Neural progenitor cell (in vitro differentiated cells): ENCODE results near the gene ITGB5. TPM values are rescaled to one million over a fixed set of nuclear protein-coding genes. Genes with fewer than 3 reads are reported as not detected.

Experiments used
- DNase-seq: peaks from one replicate; pipeline ENCODE4 v3.0.0-alpha.2; 2016; ENCODE audit warnings: low spot score
- H2AFZ ChIP-seq: fragments of 200-600 bp; sonication (generic); replicated peaks from 2 replicates; pipeline ENCODE4 v1.6.1; 2016; ENCODE audit warnings: antibody characterized with exemption
- H3F3A ChIP-seq: fragments of 200-600 bp; sonication (generic); 2 replicates; pipeline ENCODE4 v1.6.1; 2016; ENCODE audit warnings: antibody characterized with exemption, low read depth
- H3K27ac ChIP-seq: fragments of 200-600 bp; sonication (generic); 2 replicates; pipeline ENCODE4 v1.5.1; 2016; ENCODE audit warnings: mild to moderate bottlenecking
- H3K27me3 ChIP-seq: fragments of 200-600 bp; sonication (generic); 2 replicates; pipeline ENCODE4 v1.6.1; 2016; ENCODE audit warnings: mild to moderate bottlenecking, moderate library complexity
- H3K36me3 ChIP-seq: fragments of 200-600 bp; sonication (generic); 2 replicates; pipeline ENCODE4 v1.5.1; 2016
- H3K4me1 ChIP-seq: fragments of 200-600 bp; sonication (generic); 2 replicates; pipeline ENCODE4 v1.6.1; 2016; ENCODE audit warnings: mixed run types
- H3K4me2 ChIP-seq: fragments of 200-600 bp; sonication (generic); 2 replicates; pipeline ENCODE4 v1.6.1; 2016
- H3K4me3 ChIP-seq: fragments of 200-600 bp; sonication (generic); 2 replicates; pipeline ENCODE4 v1.5.1; 2016
- H3K79me2 ChIP-seq: fragments of 200-600 bp; sonication (generic); 2 replicates; pipeline ENCODE4 v1.6.1; 2016; ENCODE audit warnings: low read depth
- H3K9ac ChIP-seq: fragments of 200-600 bp; sonication (generic); 2 replicates; pipeline ENCODE4 v1.6.1; 2016
- H3K9me3 ChIP-seq: fragments of 200-600 bp; sonication (generic); 2 replicates; pipeline ENCODE4 v1.5.1; 2016; ENCODE audit warnings: low read depth
- H4K20me1 ChIP-seq: fragments of 200-600 bp; sonication (generic); 2 replicates; pipeline ENCODE4 v1.6.1; 2016; ENCODE audit warnings: low read depth
- H3K27ac Mint-ChIP-seq: 3 replicates; pipeline ENCODE4 v1.8.0; 2021; ENCODE audit warnings: mixed read lengths
- H3K27me3 Mint-ChIP-seq: 2 replicates; pipeline ENCODE4 v1.8.0; 2022; ENCODE audit warnings: low read depth, mild to moderate bottlenecking, inconsistent platforms, moderate library complexity, mixed read lengths; ENCODE audit not compliant: insufficient read depth
- H3K36me3 Mint-ChIP-seq: 3 replicates; pipeline ENCODE4 v1.8.0; 2021; ENCODE audit warnings: mixed read lengths
- H3K4me1 Mint-ChIP-seq: 3 replicates; pipeline ENCODE4 v1.8.0; 2021; ENCODE audit warnings: mixed read lengths
- H3K4me3 Mint-ChIP-seq: 3 replicates; pipeline ENCODE4 v1.8.0; 2021; ENCODE audit warnings: mild to moderate bottlenecking, moderate library complexity, mixed read lengths
- H3K9me3 Mint-ChIP-seq: 3 replicates; pipeline ENCODE4 v1.8.0; 2020; ENCODE audit warnings: mixed read lengths
- EZH2 ChIP-seq: fragments of 200-600 bp; sonication (generic); IDR thresholded peaks from 2 replicates; pipeline ENCODE4 v1.6.1; 2017; ENCODE audit warnings: antibody characterized with exemption, mild to moderate bottlenecking, moderate library complexity
- EZH2phosphoT487 ChIP-seq: fragments of 200-600 bp; sonication (generic); IDR thresholded peaks from 2 replicates; pipeline ENCODE4 v1.6.1; 2017; ENCODE audit warnings: antibody characterized with exemption
- total RNA-seq: library from RNA; depleted of rRNA; stranded (reverse); fragments of >200 nt; gene quantifications from 2 replicates; pipeline ENCODE4 v1.2.3, GENCODE V29; 2015; ENCODE audit warnings: low replicate concordance
- TF ChIP-seq, protein P1 (sequence below): fragments of 200-600 bp; sonication (generic); IDR thresholded peaks from 2 replicates; pipeline ENCODE4 v1.5.1; 2017; ENCODE audit warnings: antibody characterized with exemption, mild to moderate bottlenecking

ITGB5 gene
- total RNA-seq, 1 donor from 2014 or later: 55.8 TPM

DNA sequence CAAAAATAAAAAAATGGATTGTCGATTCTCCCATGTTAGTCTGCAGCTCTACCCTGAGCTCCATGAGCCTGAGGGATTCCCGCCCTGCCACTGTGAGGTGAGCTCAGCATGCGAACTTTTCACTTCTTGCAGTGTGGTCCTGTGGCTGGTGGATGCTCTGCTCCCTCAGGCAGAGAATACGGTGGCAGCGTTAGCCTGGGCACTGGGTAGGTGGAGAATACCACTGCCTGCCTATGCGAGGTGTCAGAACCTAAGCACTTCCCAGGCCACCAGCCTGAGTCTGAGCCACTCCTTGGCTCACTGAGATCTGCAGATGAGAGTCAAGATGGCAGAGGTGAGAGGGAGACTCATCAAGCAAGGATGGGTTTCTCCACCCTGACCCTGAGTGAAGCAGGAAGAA, 70.1 kb downstream of the ITGB5 start:
- Mint-ChIP-seq H3K27ac (no peak overlapping the region), H3K4me3 (no peak overlapping the region), H3K27me3 (no peaks in the 10 kb centered on the region), H3K4me1 (peaks cover 30% of the 10 kb centered on the region), H3K9me3 (no peaks in the 10 kb centered on the region), H3K36me3 (peaks cover 22% of the 10 kb centered on the region)
- Histone ChIP-seq H3K9ac (no peak overlapping the region), H3K4me1 (peaks cover 9% of the 10 kb centered on the region), H3K79me2 (no peaks in the 10 kb centered on the region), H3K4me3 (no peak overlapping the region), H3F3A (peaks cover 3% of the 10 kb centered on the region), H3K27ac (no peak overlapping the region), H3K4me2 (no peak overlapping the region), H2AFZ (no peak overlapping the region), H3K9me3 (no peaks in the 10 kb centered on the region), H3K36me3 (no peaks in the 10 kb centered on the region), H3K27me3 (no peaks in the 10 kb centered on the region), H4K20me1 (no peaks in the 10 kb centered on the region)
- TF ChIP-seq EZH2: no peak
- no peak for TF ChIP-seq EZH2phosphoT487
- TF ChIP-seq, protein P1, sequence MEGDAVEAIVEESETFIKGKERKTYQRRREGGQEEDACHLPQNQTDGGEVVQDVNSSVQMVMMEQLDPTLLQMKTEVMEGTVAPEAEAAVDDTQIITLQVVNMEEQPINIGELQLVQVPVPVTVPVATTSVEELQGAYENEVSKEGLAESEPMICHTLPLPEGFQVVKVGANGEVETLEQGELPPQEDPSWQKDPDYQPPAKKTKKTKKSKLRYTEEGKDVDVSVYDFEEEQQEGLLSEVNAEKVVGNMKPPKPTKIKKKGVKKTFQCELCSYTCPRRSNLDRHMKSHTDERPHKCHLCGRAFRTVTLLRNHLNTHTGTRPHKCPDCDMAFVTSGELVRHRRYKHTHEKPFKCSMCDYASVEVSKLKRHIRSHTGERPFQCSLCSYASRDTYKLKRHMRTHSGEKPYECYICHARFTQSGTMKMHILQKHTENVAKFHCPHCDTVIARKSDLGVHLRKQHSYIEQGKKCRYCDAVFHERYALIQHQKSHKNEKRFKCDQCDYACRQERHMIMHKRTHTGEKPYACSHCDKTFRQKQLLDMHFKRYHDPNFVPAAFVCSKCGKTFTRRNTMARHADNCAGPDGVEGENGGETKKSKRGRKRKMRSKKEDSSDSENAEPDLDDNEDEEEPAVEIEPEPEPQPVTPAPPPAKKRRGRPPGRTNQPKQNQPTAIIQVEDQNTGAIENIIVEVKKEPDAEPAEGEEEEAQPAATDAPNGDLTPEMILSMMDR: no peak
- DNase-seq: no peak

DNA sequence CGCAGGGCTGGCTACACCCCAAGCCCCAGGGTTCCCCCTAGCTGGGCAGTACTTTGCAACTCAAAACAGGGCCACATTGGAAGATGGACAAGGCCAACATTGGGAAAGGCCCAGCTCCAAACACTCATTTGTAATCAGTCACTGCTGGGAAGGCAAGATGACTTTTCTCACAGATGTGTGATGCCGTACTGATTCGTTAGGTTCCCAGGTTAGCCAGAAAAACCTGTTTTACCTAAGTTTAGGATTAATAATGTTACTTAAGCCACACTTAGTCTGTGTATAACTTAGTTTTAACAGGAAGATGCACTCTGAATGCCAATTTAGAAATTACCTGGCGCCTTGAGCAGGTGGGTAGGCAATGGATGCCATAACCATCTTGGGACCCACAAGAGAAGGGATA, 71.0 kb downstream of the ITGB5 start:
- H3K36me3 Mint-ChIP-seq: peaks cover 16% of the 10 kb centered on the region

DNA sequence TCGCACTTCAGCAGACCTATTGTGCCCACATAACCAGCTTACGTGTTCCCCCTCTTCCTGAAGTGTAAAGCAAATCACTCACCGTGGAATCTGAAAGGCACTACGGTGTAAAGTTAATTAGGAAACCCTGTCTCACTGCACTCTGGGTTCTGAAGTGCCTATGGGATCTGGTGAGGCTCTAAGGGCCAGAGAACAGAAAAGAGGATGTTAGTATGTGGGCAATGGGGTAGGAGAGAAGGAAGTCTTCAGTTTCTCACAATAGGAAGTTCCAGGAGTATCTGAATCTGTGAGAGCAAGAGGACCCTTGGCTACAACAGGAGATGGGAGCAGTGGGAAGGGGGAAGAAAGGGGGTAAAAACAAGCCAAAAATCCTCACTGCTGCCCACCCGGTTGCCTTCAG, 71.4 kb downstream of the ITGB5 start:
- Histone ChIP-seq H3K27me3 (no peaks in the 10 kb centered on the region), H4K20me1 (no peaks in the 10 kb centered on the region), H3K4me1 (peaks cover 9% of the 10 kb centered on the region), H3K79me2 (no peaks in the 10 kb centered on the region), H3K4me2 (no peak overlapping the region), H3K4me3 (no peak overlapping the region), H3F3A (peaks cover 3% of the 10 kb centered on the region), H3K9ac (no peak overlapping the region), H3K36me3 (no peaks in the 10 kb centered on the region), H3K9me3 (no peaks in the 10 kb centered on the region), H2AFZ (no peak overlapping the region), H3K27ac (no peak overlapping the region)
- Mint-ChIP-seq H3K9me3 (no peaks in the 10 kb centered on the region), H3K36me3 (peaks cover 14% of the 10 kb centered on the region), H3K4me1 (peaks cover 30% of the 10 kb centered on the region), H3K27me3 (no peaks in the 10 kb centered on the region), H3K4me3 (no peak overlapping the region), H3K27ac (peak overlapping the region; percentile 81)
- TF ChIP-seq, protein P1: no peak
- TF ChIP-seq EZH2 (no peak), EZH2phosphoT487 (no peak)
- no peak for DNase-seq

More for the DNA sequence above, 71.0 kb downstream of the ITGB5 start:
- H3K4me1 ChIP-seq: peaks cover 9% of the 10 kb centered on the region
- Mint-ChIP-seq H3K4me3 (no peak overlapping the region), H3K27me3 (no peaks in the 10 kb centered on the region), H3K4me1 (peaks cover 30% of the 10 kb centered on the region), H3K9me3 (no peaks in the 10 kb centered on the region), H3K27ac (peak overlapping the region; percentile 6)
- H3K4me2 ChIP-seq: no peak overlapping the region
- H2AFZ ChIP-seq: no peak overlapping the region
- H4K20me1 ChIP-seq: no peaks in the 10 kb centered on the region
- no peaks in the 10 kb centered on the region for H3K27me3 ChIP-seq
- no peak for DNase-seq
- no peak overlapping the region for H3K4me3 ChIP-seq
- H3K9ac ChIP-seq: no peak overlapping the region
- no peaks in the 10 kb centered on the region for H3K9me3 ChIP-seq
- no peak overlapping the region for H3K27ac ChIP-seq
- TF ChIP-seq EZH2 (no peak), EZH2phosphoT487 (no peak)
- TF ChIP-seq, protein P1: no peak
- H3K36me3 ChIP-seq: no peaks in the 10 kb centered on the region
- peaks cover 3% of the 10 kb centered on the region for H3F3A ChIP-seq
- no peaks in the 10 kb centered on the region for H3K79me2 ChIP-seq
